Keratinocyte (primary cell): ENCODE data around the gene OAS3. TPM values are rescaled to one million over a fixed set of nuclear protein-coding genes. Genes with fewer than 3 reads are reported as not detected.

Source experiments
- DNase-seq: peaks from one replicate; pipeline ENCODE4 v3.0.0-alpha.2; 2011; ENCODE audit warnings: low read depth, missing footprints, low spot score
- FAIRE-seq: peaks from 2 replicates; lab custom pipeline; 2011; peaks lifted over from hg19 to GRCh38; lab: Jason Lieb, UNC
- H2AFZ ChIP-seq: 2 replicates; pipeline ENCODE4 v1.6.0; 2012; ENCODE audit warnings: low read length, control low read depth, inconsistent platforms; ENCODE audit not compliant: control insufficient read depth
- H3K27ac ChIP-seq: 2 replicates; pipeline ENCODE4 v1.5.1; 2011; ENCODE audit warnings: low read length; ENCODE audit not compliant: control insufficient read depth, insufficient read depth
- H3K27me3 ChIP-seq: 3 replicates; pipeline ENCODE4 v1.6.0; 2011; ENCODE audit warnings: low read length; ENCODE audit not compliant: control insufficient read depth, insufficient read depth; ENCODE audit errors: extremely low read depth
- H3K36me3 ChIP-seq, 2 experiments: 2 replicates in 1 of 2; 3 replicates in 1 of 2; pipeline ENCODE4 v1.5.1; 2011; ENCODE audit warnings: low read length in 2 of 2, mild to moderate bottlenecking in 1 of 2; ENCODE audit not compliant: control insufficient read depth in 2 of 2, insufficient read depth in 2 of 2; ENCODE audit errors: extremely low read depth in 1 of 2
- H3K4me1 ChIP-seq: 3 replicates; pipeline ENCODE4 v1.5.1; 2011; ENCODE audit warnings: low read length; ENCODE audit not compliant: control insufficient read depth, insufficient read depth; ENCODE audit errors: extremely low read depth
- H3K4me2 ChIP-seq: 3 replicates; pipeline ENCODE4 v1.6.0; 2011; ENCODE audit warnings: low read depth, low read length; ENCODE audit not compliant: control insufficient read depth, insufficient read depth; ENCODE audit errors: extremely low read depth
- H3K4me3 ChIP-seq, 3 experiments: fragments of 200-600 bp in 1 of 3; sonication (generic) in 1 of 3; 2 replicates in 2 of 3; 3 replicates in 1 of 3; pipeline ENCODE4 v1.5.1; 2011 to 2016; ENCODE audit warnings: low read length in 3 of 3, mild to moderate bottlenecking in 3 of 3, control low read depth in 2 of 3, inconsistent platforms in 1 of 3, low read depth in 1 of 3, mixed read lengths in 1 of 3, mixed run types in 1 of 3, moderate library complexity in 1 of 3; ENCODE audit not compliant: control insufficient read depth in 2 of 3, insufficient read depth in 2 of 3; ENCODE audit errors: extremely low read depth in 1 of 3
- H3K79me2 ChIP-seq: 2 replicates; pipeline ENCODE4 v1.6.0; 2012; ENCODE audit warnings: low read length; ENCODE audit not compliant: control insufficient read depth, insufficient read depth
- H3K9ac ChIP-seq: 3 replicates; pipeline ENCODE4 v1.6.0; 2011; ENCODE audit warnings: low read length; ENCODE audit not compliant: control insufficient read depth, insufficient read depth; ENCODE audit errors: extremely low read depth
- H3K9me1 ChIP-seq: 3 replicates; pipeline ENCODE4 v1.6.0; 2011; ENCODE audit warnings: low read length; ENCODE audit not compliant: control insufficient read depth, insufficient read depth; ENCODE audit errors: extremely low read depth
- H3K9me3 ChIP-seq: 2 replicates; pipeline ENCODE4 v1.5.1; 2012; ENCODE audit warnings: low read depth, low read length; ENCODE audit not compliant: control insufficient read depth
- H4K20me1 ChIP-seq: 3 replicates; pipeline ENCODE4 v1.6.0; 2011; ENCODE audit warnings: low read length; ENCODE audit not compliant: control insufficient read depth, insufficient read depth; ENCODE audit errors: extremely low read depth
- CTCF ChIP-seq, 3 experiments: IDR thresholded peaks in 1 of 3; conservative IDR thresholded peaks in 1 of 3; optimal IDR thresholded peaks in 1 of 3; 2 replicates in 2 of 3; 3 replicates in 1 of 3; pipeline versions ENCODE3 to v1.5.1; 2011; ENCODE audit warnings: low read length in 3 of 3, mild to moderate bottlenecking in 3 of 3, moderate library complexity in 2 of 3, control low read depth in 1 of 3, inconsistent platforms in 1 of 3; ENCODE audit not compliant: insufficient read depth in 2 of 3; ENCODE audit errors: extremely low read depth in 1 of 3
- EZH2 ChIP-seq: IDR thresholded peaks from one replicate; pipeline ENCODE4 v1.6.1; 2012; ENCODE audit warnings: inconsistent platforms, mild to moderate bottlenecking, low read length, moderate library complexity
- dilution Hi-C: fragments of 300-500 bp; cut with MboI; formaldehyde crosslinking; loops from one replicate; pipeline ENCODE4 v1.7.0; 2020; ENCODE audit warnings: low sequenced_read_pairs; ENCODE audit not compliant: extremely low pct_ligation_motif_present
- polyA plus RNA-seq, 5 experiments: library from polyadenylated mRNA; depleted of rRNA in 3 of 5; stranded (reverse) in 3 of 5; stranded (forward) in 1 of 5; unstranded in 1 of 5; fragments of >200 nt; gene quantifications; 1 replicate in 1 of 5; 2 replicates in 3 of 5; 3 replicates in 1 of 5; pipeline versions ENCODE4 v1.2.1 to v1.2.3, GENCODE V29; 2011 to 2012; ENCODE audit warnings: missing spikeins in 2 of 5, low read depth in 1 of 5, low replicate concordance in 1 of 5

Gene OAS3
- polyA plus RNA-seq, 1 donor (not counting 4 experiments of a cell fraction or from before 2014, with no cell fraction given) = 59.2 TPM

GRCh38 chr12:112932485-112933128 lies 5.7 kb upstream of the OAS3 start:
- no peak for TF ChIP-seq EZH2
- TF ChIP-seq CTCF (optimal IDR thresholded peaks at IDR 0.05 in 1 of 3, IDR thresholded peaks at IDR 0.05 in 1 of 3, conservative IDR thresholded peaks at IDR 0.05 in 1 of 3; ENCODE audit: extremely low read depth in 1 of 3, insufficient read depth in 2 of 3, low read length in 3 of 3) = no peak
- H3K27ac ChIP-seq = no peak overlapping the region
- H3K9me3 ChIP-seq = no peaks in the 10 kb centered on the region
- no peaks in the 10 kb centered on the region for H3K9me1 ChIP-seq
- H3K9ac ChIP-seq = no peak overlapping the region
- dilution Hi-C loops = no loop called here
- H3K79me2 ChIP-seq = no peaks in the 10 kb centered on the region
- H2AFZ ChIP-seq = no peak overlapping the region
- FAIRE-seq (no peak), DNase-seq (no peak)
- no peak overlapping the region for H3K4me2 ChIP-seq
- no peak overlapping the region for H3K4me3 ChIP-seq
- H3K4me1 ChIP-seq = peaks cover 20% of the 10 kb centered on the region
- H3K27me3 ChIP-seq = no peaks in the 10 kb centered on the region
- H4K20me1 ChIP-seq = no peaks in the 10 kb centered on the region
- no peaks in the 10 kb centered on the region for H3K36me3 ChIP-seq

GRCh38 chr12:112933129-112933505 lies 5.2 kb upstream of the OAS3 start:
- DNase-seq (no peak), FAIRE-seq (no peak)
- no peak for TF ChIP-seq EZH2
- Histone ChIP-seq H3K9ac (no peak overlapping the region), H3K36me3 (no peaks in the 10 kb centered on the region), H3K9me1 (no peaks in the 10 kb centered on the region), H3K79me2 (no peaks in the 10 kb centered on the region), H2AFZ (no peak overlapping the region), H3K4me3 (no peak overlapping the region), H3K27me3 (no peaks in the 10 kb centered on the region), H3K27ac (no peak overlapping the region), H3K4me2 (no peak overlapping the region), H3K4me1 (peaks cover 24% of the 10 kb centered on the region), H4K20me1 (no peaks in the 10 kb centered on the region), H3K9me3 (no peaks in the 10 kb centered on the region)
- dilution Hi-C loops = no loop called here

GRCh38 chr12:112936264-112936663 lies 2.0 kb upstream of the OAS3 start:
- dilution Hi-C loops = no loop called here
- H2AFZ ChIP-seq = no peak overlapping the region
- peak; percentile 85 for FAIRE-seq
- H3K27me3 ChIP-seq = no peaks in the 10 kb centered on the region
- H3K4me1 ChIP-seq = peaks cover 38% of the 10 kb centered on the region
- peak; percentile 92 for DNase-seq
- H3K9me3 ChIP-seq = no peaks in the 10 kb centered on the region
- peaks cover 27% of the 10 kb centered on the region for H3K79me2 ChIP-seq
- H3K9ac ChIP-seq = peak overlapping the region; percentile 24
- no peaks in the 10 kb centered on the region for H3K9me1 ChIP-seq
- H3K36me3 ChIP-seq = peaks cover 0 to 9% of the 10 kb centered on the region in 2 experiments
- peak overlapping the region; percentile 81 for H3K27ac ChIP-seq
- TF ChIP-seq EZH2 = no peak
- no peak for TF ChIP-seq CTCF (optimal IDR thresholded peaks at IDR 0.05 in 1 of 3, IDR thresholded peaks at IDR 0.05 in 1 of 3, conservative IDR thresholded peaks at IDR 0.05 in 1 of 3; ENCODE audit: extremely low read depth in 1 of 3, insufficient read depth in 2 of 3, low read length in 3 of 3)
- H3K4me2 ChIP-seq = peak overlapping the region; percentile 49
- no peaks in the 10 kb centered on the region for H4K20me1 ChIP-seq
- H3K4me3 ChIP-seq = no peak overlapping the region
